Astrocyte (in vitro differentiated cells and primary cell): Measurements from ENCODE around the gene KCNN4.

Experiments
- CTCF ChIP-seq: IDR thresholded peaks from 2 replicates; pipeline ENCODE4 v1.5.1; 2011; ENCODE audit warnings: low read depth, mild to moderate bottlenecking, inconsistent platforms, low read length, moderate library complexity; ENCODE audit not compliant: insufficient read depth
- EZH2 ChIP-seq: IDR thresholded peaks from 2 replicates; pipeline ENCODE4 v1.6.1; 2012; ENCODE audit warnings: mild to moderate bottlenecking, low read length, inconsistent platforms; ENCODE audit not compliant: insufficient read depth

GRCh38 chr19:43789029-43789428 is 8.3 kb upstream of the KCNN4 start:
- TF ChIP-seq CTCF (no peak), EZH2 (no peak)
